ENCODE measurements around the gene NTRK2. TPM values are rescaled to one million over a fixed set of nuclear protein-coding genes. Genes with fewer than 3 reads are reported as not detected.

The NTRK2 gene
- total RNA-seq, 4 donors from 2014 or later: 1.1 to 7.3 (median 1.5) TPM

DNA sequence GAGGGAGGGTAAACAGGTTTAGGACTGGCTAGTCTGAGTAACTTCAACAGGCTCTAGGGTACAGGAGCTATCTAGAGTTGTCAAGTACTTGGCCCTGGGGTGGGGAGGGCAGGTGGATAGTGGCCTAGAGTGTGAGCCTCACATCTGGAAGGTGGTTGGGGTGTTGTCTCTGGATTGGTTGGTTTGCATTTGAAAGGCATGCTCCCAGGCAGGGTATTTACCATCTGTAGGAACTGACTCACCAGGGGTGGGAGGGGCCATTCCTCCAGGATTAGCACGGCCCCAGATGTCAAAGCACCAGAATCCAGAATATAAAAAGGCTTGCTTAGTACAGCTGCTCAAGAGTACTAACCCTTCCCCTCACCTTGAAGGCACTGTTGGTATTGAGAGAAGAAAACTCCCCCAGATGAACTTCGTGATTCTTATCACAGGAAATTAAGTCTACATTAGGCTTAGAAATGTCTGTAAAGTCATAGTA is 193.3 kb downstream of the NTRK2 start:
- TF ChIP-seq CTCF (IDR thresholded peaks at IDR 0.05 in 4 of 5, conservative IDR thresholded peaks at IDR 0.05 in 1 of 5) (no peak), POLR2A (IDR thresholded peaks at IDR 0.05) (no peak)
- Histone ChIP-seq H3K36me3 (no peaks in the 10 kb centered on the region), H3K9me3 (no peaks in the 10 kb centered on the region), H3K4me1 (peaks cover 0 to 15% of the 10 kb centered on the region in 2 donors), H3K4me3 (no peak overlapping the region), H3K27me3 (no peaks in the 10 kb centered on the region), H3K27ac (no peak overlapping the region)
- intact Hi-C loops (cut with DNase I; ENCODE audit: low total_unique reads) (no loop called here), in situ Hi-C loops (cut with MboI; ENCODE audit: low sequenced_read_pairs in 4 of 4) (no loop called here)
- DNase-seq (no peak), ATAC-seq (no peak)

DNA sequence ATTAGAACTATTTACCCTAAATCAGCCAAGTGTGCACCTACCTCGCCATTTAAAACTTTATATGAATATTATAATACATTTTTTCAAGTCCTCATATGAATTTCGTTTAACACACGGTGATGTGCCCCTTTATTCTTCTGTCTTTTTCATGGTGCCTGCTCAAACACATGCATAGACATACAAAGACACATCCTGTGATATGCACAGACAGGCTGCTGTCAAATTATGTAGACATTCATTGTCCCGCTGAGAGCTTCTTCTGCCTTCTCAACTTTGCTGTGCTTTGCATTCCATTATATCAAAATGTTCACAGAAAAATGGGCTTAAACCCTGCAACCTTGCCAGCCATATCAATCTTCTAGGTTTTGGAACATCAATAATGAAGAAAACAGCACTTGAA is 193.8 kb downstream of the NTRK2 start:
- no peak overlapping the region for H3K27ac ChIP-seq
- no peak overlapping the region for H3K4me3 ChIP-seq
- intact Hi-C loops (cut with DNase I; ENCODE audit: low total_unique reads) (no loop called here), in situ Hi-C loops (cut with MboI; ENCODE audit: low sequenced_read_pairs in 4 of 4) (no loop called here)
- peaks cover 0 to 11% of the 10 kb centered on the region in 2 donors for H3K4me1 ChIP-seq
- H3K27me3 ChIP-seq: no peaks in the 10 kb centered on the region
- H3K36me3 ChIP-seq: no peaks in the 10 kb centered on the region
- ATAC-seq (no peak), DNase-seq (no peak)
- TF ChIP-seq POLR2A (IDR thresholded peaks at IDR 0.05) (no peak), CTCF (IDR thresholded peaks at IDR 0.05 in 4 of 5, conservative IDR thresholded peaks at IDR 0.05 in 1 of 5) (no peak)
- H3K9me3 ChIP-seq: no peaks in the 10 kb centered on the region

- in situ Hi-C loops (cut with MboI; ENCODE audit: low sequenced_read_pairs in 4 of 4) (no loop called here), intact Hi-C loops (cut with DNase I; ENCODE audit: low total_unique reads) (no loop called here)
- DNase-seq (no peak), ATAC-seq (no peak)
- no peak for TF ChIP-seq CTCF (IDR thresholded peaks at IDR 0.05 in 4 of 5, conservative IDR thresholded peaks at IDR 0.05 in 1 of 5)
- TF ChIP-seq POLR2A (IDR thresholded peaks at IDR 0.05): no peak
- no peaks in the 10 kb centered on the region for H3K36me3 ChIP-seq
- no peaks in the 10 kb centered on the region for H3K27me3 ChIP-seq
- peaks cover 0 to 9% of the 10 kb centered on the region in 2 donors for H3K4me1 ChIP-seq
- H3K4me3 ChIP-seq: no peak overlapping the region
- H3K9me3 ChIP-seq: no peaks in the 10 kb centered on the region
- H3K27ac ChIP-seq: no peak overlapping the region
Observed at GRCh38 chr9:84866396-84867175, 197.1 kb downstream of the NTRK2 start.

GRCh38 chr9:84867186-84867585 is 197.7 kb downstream of the NTRK2 start:
- TF ChIP-seq POLR2A (IDR thresholded peaks at IDR 0.05) (no peak), CTCF (IDR thresholded peaks at IDR 0.05 in 4 of 5, conservative IDR thresholded peaks at IDR 0.05 in 1 of 5) (no peak)
- no peak for ATAC-seq
- H3K27ac ChIP-seq: no peak overlapping the region
- peaks cover 0 to 9% of the 10 kb centered on the region in 2 donors for H3K4me1 ChIP-seq
- no peaks in the 10 kb centered on the region for H3K36me3 ChIP-seq
- intact Hi-C loops (cut with DNase I; ENCODE audit: low total_unique reads): no loop called here
- no peaks in the 10 kb centered on the region for H3K27me3 ChIP-seq
- H3K4me3 ChIP-seq: no peak overlapping the region
- in situ Hi-C loops (cut with MboI; ENCODE audit: low sequenced_read_pairs in 4 of 4): no loop called here
- no peaks in the 10 kb centered on the region for H3K9me3 ChIP-seq
- DNase-seq: no peak
